ENCODE data around the gene SPATA31E1. TPM values are rescaled to one million over a fixed set of nuclear protein-coding genes. Genes with fewer than 3 reads are reported as not detected.

The SPATA31E1 gene
- 0.04 to 0.07 TPM (median 0.05 TPM) in 3 replicates for total RNA-seq (2021)
- percentile 7 among the genes with signal in this experiment for Bru-seq, nascent RNA
- long read RNA-seq, experiment 1: 0 reads
- long read RNA-seq, experiment 2: 0 reads
- long read RNA-seq, experiment 3: 0 reads

DNA sequence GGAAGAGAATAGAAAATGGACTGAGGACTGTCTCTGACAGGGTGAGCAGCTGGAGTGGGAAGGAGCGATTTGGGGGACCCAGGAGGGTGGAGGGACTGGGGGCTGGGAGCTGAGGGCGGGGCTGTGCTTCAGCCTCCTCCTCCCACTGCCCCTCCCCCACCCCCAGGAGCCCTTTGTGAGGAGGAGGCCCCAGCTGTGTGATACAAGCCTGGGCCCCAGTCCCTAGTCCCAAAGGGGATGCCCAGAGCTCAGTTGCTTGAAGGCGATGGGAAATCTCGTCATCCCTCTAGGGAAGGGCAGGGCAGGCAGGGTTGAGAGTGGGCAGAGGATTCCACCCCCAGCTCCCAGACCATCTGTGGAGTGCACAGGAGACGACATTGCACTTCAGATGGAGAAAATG is at the start of gene SPATA31E1:
SPATA31E1 (plus strand) TSS at position 251 of the 400 bp plus-strand sequence; CDS start at position 266, 15 bp downstream.
- H3K4me3 Mint-ChIP-seq: no peak within 1 kb of the TSS
- H3K9me3 Mint-ChIP-seq: peaks cover 11% of the 10 kb centered on the region
- ChIA-PET CTCF (interaction anchor here (1.0 to 2.9 kb wide), 7 partner anchors 9 to 159 kb away, joined by 3 to 26 read pairs (median 7); no protein-coding TSS in a partner anchor), POLR2A (interaction anchor here (0.6 kb wide), 1 partner anchor 9 kb away, joined by 3 read pairs; no protein-coding TSS in a partner anchor)
- H3K27ac Mint-ChIP-seq: no peak within 1 kb of the TSS
- DNase-seq (ENCODE audit: low spot score) (peak; percentile 38), ATAC-seq (peak; percentile 52)
- peaks cover 3% of the 10 kb centered on the region; the same call in 1 of the 2 replicates for H3K36me3 Mint-ChIP-seq
- peaks cover 33% of the 10 kb centered on the region for H3K4me1 Mint-ChIP-seq
- H3K27me3 Mint-ChIP-seq (ENCODE audit: low read depth): peaks cover 12% of the 10 kb centered on the region
- no peak for TF ChIP-seq IRF1 (CRISPR knock-in tag; IDR thresholded peaks at IDR 0.05)
- no peak for TF ChIP-seq FOXP1 (CRISPR knock-in tag; IDR thresholded peaks at IDR 0.05; ENCODE audit: borderline replicate concordance)
- TF ChIP-seq RORB (CRISPR knock-in tag; IDR thresholded peaks at IDR 0.05): no peak
- no peak for TF ChIP-seq NR1H2 (CRISPR knock-in tag; IDR thresholded peaks at IDR 0.05)
- no peak for TF ChIP-seq NFE2L1 (CRISPR knock-in tag; IDR thresholded peaks at IDR 0.05)
- no peak for TF ChIP-seq EMX1 (CRISPR knock-in tag; IDR thresholded peaks at IDR 0.05)
- TF ChIP-seq, protein P1, sequence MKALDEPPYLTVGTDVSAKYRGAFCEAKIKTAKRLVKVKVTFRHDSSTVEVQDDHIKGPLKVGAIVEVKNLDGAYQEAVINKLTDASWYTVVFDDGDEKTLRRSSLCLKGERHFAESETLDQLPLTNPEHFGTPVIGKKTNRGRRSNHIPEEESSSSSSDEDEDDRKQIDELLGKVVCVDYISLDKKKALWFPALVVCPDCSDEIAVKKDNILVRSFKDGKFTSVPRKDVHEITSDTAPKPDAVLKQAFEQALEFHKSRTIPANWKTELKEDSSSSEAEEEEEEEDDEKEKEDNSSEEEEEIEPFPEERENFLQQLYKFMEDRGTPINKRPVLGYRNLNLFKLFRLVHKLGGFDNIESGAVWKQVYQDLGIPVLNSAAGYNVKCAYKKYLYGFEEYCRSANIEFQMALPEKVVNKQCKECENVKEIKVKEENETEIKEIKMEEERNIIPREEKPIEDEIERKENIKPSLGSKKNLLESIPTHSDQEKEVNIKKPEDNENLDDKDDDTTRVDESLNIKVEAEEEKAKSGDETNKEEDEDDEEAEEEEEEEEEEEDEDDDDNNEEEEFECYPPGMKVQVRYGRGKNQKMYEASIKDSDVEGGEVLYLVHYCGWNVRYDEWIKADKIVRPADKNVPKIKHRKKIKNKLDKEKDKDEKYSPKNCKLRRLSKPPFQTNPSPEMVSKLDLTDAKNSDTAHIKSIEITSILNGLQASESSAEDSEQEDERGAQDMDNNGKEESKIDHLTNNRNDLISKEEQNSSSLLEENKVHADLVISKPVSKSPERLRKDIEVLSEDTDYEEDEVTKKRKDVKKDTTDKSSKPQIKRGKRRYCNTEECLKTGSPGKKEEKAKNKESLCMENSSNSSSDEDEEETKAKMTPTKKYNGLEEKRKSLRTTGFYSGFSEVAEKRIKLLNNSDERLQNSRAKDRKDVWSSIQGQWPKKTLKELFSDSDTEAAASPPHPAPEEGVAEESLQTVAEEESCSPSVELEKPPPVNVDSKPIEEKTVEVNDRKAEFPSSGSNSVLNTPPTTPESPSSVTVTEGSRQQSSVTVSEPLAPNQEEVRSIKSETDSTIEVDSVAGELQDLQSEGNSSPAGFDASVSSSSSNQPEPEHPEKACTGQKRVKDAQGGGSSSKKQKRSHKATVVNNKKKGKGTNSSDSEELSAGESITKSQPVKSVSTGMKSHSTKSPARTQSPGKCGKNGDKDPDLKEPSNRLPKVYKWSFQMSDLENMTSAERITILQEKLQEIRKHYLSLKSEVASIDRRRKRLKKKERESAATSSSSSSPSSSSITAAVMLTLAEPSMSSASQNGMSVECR (CRISPR knock-in tag; IDR thresholded peaks at IDR 0.05; ENCODE audit: borderline replicate concordance): no peak
- no peak for TF ChIP-seq NR3C1 (CRISPR knock-in tag; conservative IDR thresholded peaks at IDR 0.05; ENCODE audit: low read depth)
- TF ChIP-seq ZNF532 (CRISPR knock-in tag; IDR thresholded peaks at IDR 0.05; ENCODE audit: borderline replicate concordance): no peak
- no peak for TF ChIP-seq ZNF396 (CRISPR knock-in tag; IDR thresholded peaks at IDR 0.05; ENCODE audit: borderline replicate concordance)
- TF ChIP-seq SMAD4 (CRISPR knock-in tag; IDR thresholded peaks at IDR 0.05): no peak
- TF ChIP-seq, protein P2, sequence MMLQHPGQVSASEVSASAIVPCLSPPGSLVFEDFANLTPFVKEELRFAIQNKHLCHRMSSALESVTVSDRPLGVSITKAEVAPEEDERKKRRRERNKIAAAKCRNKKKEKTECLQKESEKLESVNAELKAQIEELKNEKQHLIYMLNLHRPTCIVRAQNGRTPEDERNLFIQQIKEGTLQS (CRISPR knock-in tag; conservative IDR thresholded peaks at IDR 0.05): no peak
- TF ChIP-seq, protein P3, sequence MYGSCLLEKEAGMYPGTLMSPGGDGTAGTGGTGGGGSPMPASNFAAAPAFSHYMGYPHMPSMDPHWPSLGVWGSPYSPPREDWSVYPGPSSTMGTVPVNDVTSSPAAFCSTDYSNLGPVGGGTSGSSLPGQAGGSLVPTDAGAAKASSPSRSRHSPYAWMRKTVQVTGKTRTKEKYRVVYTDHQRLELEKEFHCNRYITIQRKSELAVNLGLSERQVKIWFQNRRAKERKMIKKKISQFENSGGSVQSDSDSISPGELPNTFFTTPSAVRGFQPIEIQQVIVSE (CRISPR knock-in tag; IDR thresholded peaks at IDR 0.05; ENCODE audit: borderline replicate concordance): no peak
- no peak for TF ChIP-seq ETV6 (CRISPR knock-in tag; IDR thresholded peaks at IDR 0.05)
- no peak for TF ChIP-seq E2F1 (CRISPR knock-in tag; IDR thresholded peaks at IDR 0.05)
- TF ChIP-seq ELF4 (CRISPR knock-in tag; IDR thresholded peaks at IDR 0.05; ENCODE audit: low read depth): no peak

All from WTC11 (cell line).